HG03520 (cell line): Measurements from ENCODE around the gene SSC4D.
"Not testable (repeated sequence)": the region's sequence is repeated elsewhere in the genome, so short reads cannot be mapped to it uniquely, and the experiment has no call there.

Experiments used
- ATAC-seq: cut with Tn5 transposase; IDR thresholded peaks from one replicate; pipeline ENCODE4 v1.9.1; 2021; ENCODE audit warnings: mild to moderate bottlenecking, moderate library complexity; ENCODE audit not compliant: unreplicated experiment

Gene SSC4D

GRCh38 chr7:76387789-76388188 is 21.7 kb downstream of the SSC4D start:
- not testable (repeated sequence) for ATAC-seq

GRCh38 chr7:76386691-76387260 is 22.7 kb downstream of the SSC4D start:
- no peak for ATAC-seq

- ATAC-seq: no peak
These were observed 26.2 kb downstream of the SSC4D start for GRCh38 chr7:76383089-76383944.

- ATAC-seq: no peak
These were observed 27.7 kb downstream of the SSC4D start for GRCh38 chr7:76381814-76382213.

GRCh38 chr7:76380623-76380966 is 28.9 kb downstream of the SSC4D start:
- ATAC-seq: no peak

GRCh38 chr7:76377186-76377918 is 32.1 kb downstream of the SSC4D start:
- ATAC-seq: no peak

GRCh38 chr7:76375251-76375650 is 34.2 kb downstream of the SSC4D start:
- ATAC-seq: no peak

GRCh38 chr7:76372984-76373833 is 36.3 kb downstream of the SSC4D start:
- no peak for ATAC-seq

- no peak for ATAC-seq
These were observed 38.1 kb downstream of the SSC4D start for GRCh38 chr7:76371396-76371795.

- no peak for ATAC-seq
These were observed 40.5 kb downstream of the SSC4D start for GRCh38 chr7:76369018-76369417.

- no peak for ATAC-seq
These were observed 41.3 kb downstream of the SSC4D start for GRCh38 chr7:76368190-76368589.

- no peak for ATAC-seq
These were observed 45.3 kb downstream of the SSC4D start for GRCh38 chr7:76364198-76364584.

GRCh38 chr7:76363754-76364153 is 45.7 kb downstream of the SSC4D start:
- ATAC-seq: not testable (repeated sequence)

GRCh38 chr7:76359978-76360638 is 49.4 kb downstream of the SSC4D start:
- ATAC-seq: no peak

GRCh38 chr7:76359111-76359977 is 50.2 kb downstream of the SSC4D start:
- peak; percentile 84 for ATAC-seq

- ATAC-seq: peak; percentile 51
These were observed 50.9 kb downstream of the SSC4D start, which contains the start of gene YWHAG for GRCh38 chr7:76358481-76359110. Gene YWHAG, minus strand, starts transcription at chr7:76358991. Its CDS starts 183 bp downstream, at chr7:76358808.

GRCh38 chr7:76358011-76358480 is 51.5 kb downstream of the SSC4D start:
- ATAC-seq: peak; percentile 26

- ATAC-seq: no peak
These were observed 52.0 kb downstream of the SSC4D start for GRCh38 chr7:76357475-76358010.
